OCI-LY3 (cell line): ENCODE results near the gene ABLIM2.

ENCODE experiments used
- H2AFZ ChIP-seq: fragments of 200-600, 300-600 bp; shearing (Covaris generic); 2 replicates; pipeline ENCODE4 v1.6.0; 2014; ENCODE audit warnings: antibody characterized with exemption, low read depth, low read length
- H3K27ac ChIP-seq: fragments of 200-600, 300-600 bp; sonication (generic); 2 replicates; pipeline ENCODE4 v1.5.1; 2014; ENCODE audit warnings: mild to moderate bottlenecking, low read length, moderate library complexity, mixed read lengths
- H3K27me3 ChIP-seq: fragments of 200-600, 300-600 bp; sonication (generic); 2 replicates; pipeline ENCODE4 v1.6.1; 2014; ENCODE audit warnings: low read depth, low read length, mixed read lengths
- H3K36me3 ChIP-seq: fragments of 200-600, 300-600 bp; sonication (generic); replicated peaks from 2 replicates; pipeline ENCODE3; 2014; ENCODE audit warnings: low read depth, low read length, mixed read lengths
- H3K4me1 ChIP-seq: fragments of 300-600, 200-600 bp; sonication (generic); 2 replicates; pipeline ENCODE4 v1.6.1; 2014; ENCODE audit warnings: low read length, mixed read lengths
- H3K4me2 ChIP-seq: fragments of 200-600, 300-600 bp; sonication (generic); 2 replicates; pipeline ENCODE4 v1.6.1; 2014; ENCODE audit warnings: low read length, mixed read lengths
- H3K4me3 ChIP-seq: fragments of 300-600, 200-600 bp; sonication (generic); 2 replicates; pipeline ENCODE4 v1.5.1; 2014; ENCODE audit warnings: antibody characterized with exemption, mild to moderate bottlenecking, low read length, moderate library complexity
- H3K79me2 ChIP-seq: fragments of 300-600, 200-600 bp; shearing (Covaris generic); 2 replicates; pipeline ENCODE4 v1.6.1; 2014; ENCODE audit warnings: mild to moderate bottlenecking, low read length, mixed read lengths
- H3K9ac ChIP-seq: fragments of 300-600, 200-600 bp; shearing (Covaris generic); 2 replicates; pipeline ENCODE4 v1.6.0; 2014; ENCODE audit warnings: mild to moderate bottlenecking, low read length, moderate library complexity
- H3K9me3 ChIP-seq: fragments of 200-600, 300-600 bp; shearing (Covaris generic); 2 replicates; pipeline ENCODE4 v1.6.1; 2014; ENCODE audit warnings: low read length, mixed read lengths; ENCODE audit not compliant: insufficient read depth
- H4K20me1 ChIP-seq: fragments of 200-600, 300-600 bp; sonication (generic); 2 replicates; pipeline ENCODE4 v1.6.1; 2016; ENCODE audit warnings: low read length, mixed read lengths; ENCODE audit not compliant: insufficient read depth
- EZH2phosphoT487 ChIP-seq: fragments of 200-600 bp; shearing (Covaris generic); IDR thresholded peaks from 2 replicates; pipeline ENCODE4 v1.6.1; 2018; ENCODE audit warnings: antibody characterized with exemption, mixed run types, low read depth
- TF ChIP-seq, protein P1 (sequence below): fragments of 200-600, 300-600 bp; sonication (generic); IDR thresholded peaks from 2 replicates; pipeline ENCODE4 v1.5.1; 2014; ENCODE audit warnings: antibody characterized with exemption, low read length, low read depth

ABLIM2 gene

DNA sequence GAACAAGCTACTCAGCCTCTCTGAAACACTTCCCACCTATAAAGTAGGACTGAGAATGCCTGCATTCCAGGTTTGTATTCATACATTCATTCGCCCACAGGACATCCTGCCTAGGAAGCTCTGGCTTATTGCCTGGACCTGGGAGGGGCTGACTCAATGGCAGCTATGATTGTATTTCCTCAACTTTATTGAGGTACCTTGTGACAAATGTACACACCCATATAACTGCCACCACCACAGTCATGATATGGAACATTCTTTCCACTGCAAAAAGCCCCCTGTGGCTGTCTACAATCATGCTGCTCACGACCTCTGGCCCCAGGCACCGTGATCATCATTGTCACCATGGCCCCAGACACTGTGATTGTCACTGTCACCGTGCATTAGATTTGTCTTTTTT, 68.3 kb downstream of the ABLIM2 start:
- Histone ChIP-seq H2AFZ (no peak overlapping the region), H3K4me3 (no peak overlapping the region), H4K20me1 (no peaks in the 10 kb centered on the region), H3K79me2 (no peaks in the 10 kb centered on the region), H3K9ac (no peak overlapping the region), H3K4me1 (no peaks in the 10 kb centered on the region), H3K36me3 (no peaks in the 10 kb centered on the region), H3K27ac (no peak overlapping the region), H3K4me2 (no peak overlapping the region), H3K27me3 (no peaks in the 10 kb centered on the region), H3K9me3 (peaks cover 11% of the 10 kb centered on the region; the same call in 1 of the 2 replicates)
- TF ChIP-seq, protein P1, sequence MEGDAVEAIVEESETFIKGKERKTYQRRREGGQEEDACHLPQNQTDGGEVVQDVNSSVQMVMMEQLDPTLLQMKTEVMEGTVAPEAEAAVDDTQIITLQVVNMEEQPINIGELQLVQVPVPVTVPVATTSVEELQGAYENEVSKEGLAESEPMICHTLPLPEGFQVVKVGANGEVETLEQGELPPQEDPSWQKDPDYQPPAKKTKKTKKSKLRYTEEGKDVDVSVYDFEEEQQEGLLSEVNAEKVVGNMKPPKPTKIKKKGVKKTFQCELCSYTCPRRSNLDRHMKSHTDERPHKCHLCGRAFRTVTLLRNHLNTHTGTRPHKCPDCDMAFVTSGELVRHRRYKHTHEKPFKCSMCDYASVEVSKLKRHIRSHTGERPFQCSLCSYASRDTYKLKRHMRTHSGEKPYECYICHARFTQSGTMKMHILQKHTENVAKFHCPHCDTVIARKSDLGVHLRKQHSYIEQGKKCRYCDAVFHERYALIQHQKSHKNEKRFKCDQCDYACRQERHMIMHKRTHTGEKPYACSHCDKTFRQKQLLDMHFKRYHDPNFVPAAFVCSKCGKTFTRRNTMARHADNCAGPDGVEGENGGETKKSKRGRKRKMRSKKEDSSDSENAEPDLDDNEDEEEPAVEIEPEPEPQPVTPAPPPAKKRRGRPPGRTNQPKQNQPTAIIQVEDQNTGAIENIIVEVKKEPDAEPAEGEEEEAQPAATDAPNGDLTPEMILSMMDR = no peak
- TF ChIP-seq EZH2phosphoT487 = no peak

- H3K4me2 ChIP-seq = no peak overlapping the region
- H3K9me3 ChIP-seq = peaks cover 11% of the 10 kb centered on the region; the same call in 1 of the 2 replicates
- H3K27ac ChIP-seq = no peak overlapping the region
- no peaks in the 10 kb centered on the region for H3K27me3 ChIP-seq
- H3K36me3 ChIP-seq = no peaks in the 10 kb centered on the region
- no peaks in the 10 kb centered on the region for H3K79me2 ChIP-seq
- TF ChIP-seq EZH2phosphoT487 = no peak
- TF ChIP-seq, protein P1 = no peak
- no peak overlapping the region for H2AFZ ChIP-seq
- no peak overlapping the region for H3K9ac ChIP-seq
- no peaks in the 10 kb centered on the region for H4K20me1 ChIP-seq
- no peaks in the 10 kb centered on the region for H3K4me1 ChIP-seq
- no peak overlapping the region for H3K4me3 ChIP-seq
Observed at GRCh38 chr4:8089862-8090261, 68.8 kb downstream of the ABLIM2 start.

- H3K9ac ChIP-seq = no peak overlapping the region
- no peak overlapping the region for H3K4me3 ChIP-seq
- TF ChIP-seq, protein P1 = no peak
- TF ChIP-seq EZH2phosphoT487 = no peak
- H3K9me3 ChIP-seq = peaks cover 8% of the 10 kb centered on the region; the same call in 1 of the 2 replicates
- H3K36me3 ChIP-seq = no peaks in the 10 kb centered on the region
- H3K4me2 ChIP-seq = no peak overlapping the region
- H4K20me1 ChIP-seq = no peaks in the 10 kb centered on the region
- no peaks in the 10 kb centered on the region for H3K4me1 ChIP-seq
- H3K79me2 ChIP-seq = no peaks in the 10 kb centered on the region
- no peaks in the 10 kb centered on the region for H3K27me3 ChIP-seq
- no peak overlapping the region for H2AFZ ChIP-seq
- no peak overlapping the region for H3K27ac ChIP-seq
Observed at GRCh38 chr4:8088966-8089491, 69.6 kb downstream of the ABLIM2 start.

DNA sequence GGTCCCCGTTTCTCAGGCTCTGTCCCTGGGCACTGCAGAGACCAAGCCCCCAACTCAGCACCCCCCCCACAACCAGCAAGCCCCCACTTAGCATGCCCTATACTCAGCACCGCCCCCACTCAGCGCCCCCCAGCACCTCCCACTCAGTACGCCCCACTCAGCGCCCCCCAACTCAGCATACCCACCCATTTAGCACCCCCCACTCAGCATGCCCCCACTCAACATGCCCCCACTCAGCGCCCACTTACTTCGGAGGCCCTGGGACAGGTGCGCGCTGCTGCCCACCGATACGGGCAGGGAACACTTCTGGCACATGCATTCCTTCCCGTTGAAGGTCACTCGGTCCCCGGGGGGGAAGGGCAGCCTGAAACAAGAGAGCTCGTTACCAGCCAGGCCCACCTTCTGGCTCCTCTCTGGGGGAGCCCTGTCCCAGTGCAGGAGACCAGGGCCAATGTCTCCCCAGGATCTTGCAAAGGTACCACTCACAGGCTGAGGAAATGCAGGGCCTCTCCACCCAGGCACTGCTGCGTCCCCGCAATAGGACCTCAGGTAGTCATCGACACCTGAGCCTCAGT, 70.6 kb downstream of the ABLIM2 start:
- no peak overlapping the region for H3K9ac ChIP-seq
- no peaks in the 10 kb centered on the region for H3K36me3 ChIP-seq
- no peaks in the 10 kb centered on the region for H4K20me1 ChIP-seq
- H3K79me2 ChIP-seq = no peaks in the 10 kb centered on the region
- H3K4me1 ChIP-seq = no peaks in the 10 kb centered on the region
- no peak overlapping the region for H2AFZ ChIP-seq
- no peak overlapping the region for H3K4me2 ChIP-seq
- TF ChIP-seq, protein P1 = no peak
- TF ChIP-seq EZH2phosphoT487 = no peak
- no peaks in the 10 kb centered on the region for H3K27me3 ChIP-seq
- H3K9me3 ChIP-seq = no peaks in the 10 kb centered on the region
- H3K27ac ChIP-seq = no peak overlapping the region
- no peak overlapping the region for H3K4me3 ChIP-seq
